Measurements from ENCODE around the gene SP8. TPM values are rescaled to one million over a fixed set of nuclear protein-coding genes. Genes with fewer than 3 reads are reported as not detected.
"Not testable (repeated sequence)": the region's sequence is repeated elsewhere in the genome, so short reads cannot be mapped to it uniquely, and the experiment has no call there.

SP8 gene
- total and polyA plus RNA-seq, 9 of the 15 experiments (the other 6 are each of a cell fraction or from before 2014, with no cell fraction given): 0.04 to 1.2 (median 0.19) TPM

DNA sequence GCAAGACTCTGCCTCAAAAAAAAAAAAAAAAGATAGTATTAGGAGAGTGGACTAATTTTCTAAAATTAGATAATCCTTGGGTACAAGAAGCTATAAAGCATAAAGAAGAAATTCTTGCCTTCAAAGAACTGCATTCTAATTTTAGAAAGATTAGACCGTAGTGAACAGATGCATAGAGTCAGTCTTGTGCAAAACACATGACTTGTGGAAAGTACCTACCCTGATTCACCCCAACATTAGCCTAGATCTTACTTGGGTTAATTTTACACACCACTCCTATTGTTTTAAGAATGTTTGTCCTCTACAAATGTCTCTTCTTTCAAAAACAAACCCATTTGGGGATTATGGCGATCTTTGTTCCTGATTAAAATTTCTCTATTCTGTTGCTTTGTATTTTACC, 38.9 kb upstream of the SP8 start (continued):
- TF ChIP-seq, protein P1, sequence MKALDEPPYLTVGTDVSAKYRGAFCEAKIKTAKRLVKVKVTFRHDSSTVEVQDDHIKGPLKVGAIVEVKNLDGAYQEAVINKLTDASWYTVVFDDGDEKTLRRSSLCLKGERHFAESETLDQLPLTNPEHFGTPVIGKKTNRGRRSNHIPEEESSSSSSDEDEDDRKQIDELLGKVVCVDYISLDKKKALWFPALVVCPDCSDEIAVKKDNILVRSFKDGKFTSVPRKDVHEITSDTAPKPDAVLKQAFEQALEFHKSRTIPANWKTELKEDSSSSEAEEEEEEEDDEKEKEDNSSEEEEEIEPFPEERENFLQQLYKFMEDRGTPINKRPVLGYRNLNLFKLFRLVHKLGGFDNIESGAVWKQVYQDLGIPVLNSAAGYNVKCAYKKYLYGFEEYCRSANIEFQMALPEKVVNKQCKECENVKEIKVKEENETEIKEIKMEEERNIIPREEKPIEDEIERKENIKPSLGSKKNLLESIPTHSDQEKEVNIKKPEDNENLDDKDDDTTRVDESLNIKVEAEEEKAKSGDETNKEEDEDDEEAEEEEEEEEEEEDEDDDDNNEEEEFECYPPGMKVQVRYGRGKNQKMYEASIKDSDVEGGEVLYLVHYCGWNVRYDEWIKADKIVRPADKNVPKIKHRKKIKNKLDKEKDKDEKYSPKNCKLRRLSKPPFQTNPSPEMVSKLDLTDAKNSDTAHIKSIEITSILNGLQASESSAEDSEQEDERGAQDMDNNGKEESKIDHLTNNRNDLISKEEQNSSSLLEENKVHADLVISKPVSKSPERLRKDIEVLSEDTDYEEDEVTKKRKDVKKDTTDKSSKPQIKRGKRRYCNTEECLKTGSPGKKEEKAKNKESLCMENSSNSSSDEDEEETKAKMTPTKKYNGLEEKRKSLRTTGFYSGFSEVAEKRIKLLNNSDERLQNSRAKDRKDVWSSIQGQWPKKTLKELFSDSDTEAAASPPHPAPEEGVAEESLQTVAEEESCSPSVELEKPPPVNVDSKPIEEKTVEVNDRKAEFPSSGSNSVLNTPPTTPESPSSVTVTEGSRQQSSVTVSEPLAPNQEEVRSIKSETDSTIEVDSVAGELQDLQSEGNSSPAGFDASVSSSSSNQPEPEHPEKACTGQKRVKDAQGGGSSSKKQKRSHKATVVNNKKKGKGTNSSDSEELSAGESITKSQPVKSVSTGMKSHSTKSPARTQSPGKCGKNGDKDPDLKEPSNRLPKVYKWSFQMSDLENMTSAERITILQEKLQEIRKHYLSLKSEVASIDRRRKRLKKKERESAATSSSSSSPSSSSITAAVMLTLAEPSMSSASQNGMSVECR (CRISPR knock-in tag; IDR thresholded peaks at IDR 0.05): no peak

DNA sequence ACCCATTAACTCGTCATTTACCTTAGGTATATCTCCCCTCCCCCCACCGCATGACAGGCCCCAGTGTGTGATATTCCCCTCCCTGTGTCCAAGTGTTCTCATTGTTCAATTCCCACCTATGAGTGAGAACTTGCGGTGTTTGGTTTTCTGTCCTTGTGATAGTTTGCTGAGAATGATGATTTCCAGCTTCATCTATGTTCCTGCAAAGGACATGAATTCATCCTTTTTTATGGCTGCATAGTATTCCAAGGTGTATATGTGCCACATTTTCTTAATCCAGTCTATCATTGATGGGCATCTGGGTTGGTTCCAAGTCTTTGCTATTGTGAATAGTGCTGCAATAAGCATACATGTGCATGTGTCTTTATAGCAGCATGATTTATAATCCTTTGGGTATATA, 34.7 kb upstream of the SP8 start:
- H3K4me1 ChIP-seq (replicated peaks in 1 of 2; ENCODE audit: control insufficient read depth in 2 of 2, insufficient read depth in 2 of 2, low read length in 2 of 2); H3K79me2 ChIP-seq (ENCODE audit: control insufficient read depth, insufficient read depth, low read length); H3K27ac ChIP-seq (ENCODE audit: extremely low read depth, low read depth, low read length); H3K9me1 ChIP-seq (ENCODE audit: control insufficient read depth, insufficient read depth, low read length); H3K27me3 ChIP-seq (ENCODE audit: control insufficient read depth in 2 of 2, insufficient read depth in 2 of 2, low read length in 2 of 2); intact Hi-C loops (cut with micrococcal nuclease); ATAC-seq; POLR2A ChIA-PET; FAIRE-seq; H3K9ac ChIP-seq (ENCODE audit: insufficient read depth in 1 of 2, low read depth in 2 of 2, low read length in 2 of 2); H3K9me3 ChIP-seq (replicated peaks; ENCODE audit: control insufficient read depth, insufficient read depth, low read depth, low read length); H3K36me3 ChIP-seq (ENCODE audit: control insufficient read depth, insufficient read depth, low read length); H3K4me3 ChIP-seq; BruUV-seq (replicated peaks); CTCF ChIA-PET (ENCODE audit: low intra/inter-chr PET ratio); DNase-seq (ENCODE audit: extremely low read depth in 1 of 4, low spot score in 3 of 4); H4K20me1 ChIP-seq (replicated peaks; ENCODE audit: control insufficient read depth, insufficient read depth, low read length); in situ Hi-C loops (cut with MboI); H2AFZ ChIP-seq (ENCODE audit: low read depth, low read length); H3K4me2 ChIP-seq (ENCODE audit: insufficient read depth, low read length): not testable (repeated sequence)
- WGBS (ENCODE audit: insufficient coverage, low coverage, missing lambda C conversion rate): 8% methylated on average over 3 of the region's 3 CpGs
- TF ChIP-seq ZNF146 (CRISPR knock-in tag; IDR thresholded peaks at IDR 0.05; ENCODE audit: unreplicated experiment) (peak; percentile 65), KDM1A (IDR thresholded peaks at IDR 0.05) (peak in 1 of 2 experiments; percentile 21; a peak in 1 of 4 replicates)
